H1 (cell line): ENCODE results near the gene ADGRD2. TPM values are rescaled to one million over a fixed set of nuclear protein-coding genes. Genes with fewer than 3 reads are reported as not detected.

Experiments
- CTCF ChIA-PET: fragments of 300-600 bp; sonication (Branson Sonifier 250); formaldehyde crosslinking; loops from one replicate; lab custom pipeline; 2021; ENCODE audit not compliant: partially characterized antibody; lab: Charles Lee
- POLR2A ChIA-PET: fragments of 300-600 bp; sonication (Branson Sonifier 250); formaldehyde crosslinking; loops from one replicate; lab custom pipeline; 2021; ENCODE audit warnings: inconsistent platforms; ENCODE audit not compliant: partially characterized antibody; lab: Charles Lee
- DNase-seq, 2 experiments: peaks; one replicate each; pipeline versions ENCODE4 v3.0.0 to v3.0.0-alpha.2; 2010 to 2022; ENCODE audit warnings: low spot score in 2 of 2, low read depth in 1 of 2, mixed read lengths in 1 of 2
- FAIRE-seq: peaks from 2 replicates; lab custom pipeline; 2011; peaks lifted over from hg19 to GRCh38; lab: Jason Lieb, UNC
- H2AFZ ChIP-seq: 2 replicates; pipeline ENCODE4 v1.8.1; 2012; ENCODE audit warnings: low read length, inconsistent platforms
- H2AK5ac ChIP-seq: 2 replicates; pipeline ENCODE4 v1.6.1; 2013; ENCODE audit warnings: low read depth, low read length
- H2BK120ac ChIP-seq: replicated peaks from 2 replicates; pipeline ENCODE3; 2013; ENCODE audit warnings: low read depth, low read length, inconsistent platforms
- H2BK12ac ChIP-seq: 2 replicates; pipeline ENCODE4 v1.6.1; 2013; ENCODE audit warnings: low read depth, low read length
- H2BK15ac ChIP-seq: 2 replicates; pipeline ENCODE4 v1.6.1; 2013; ENCODE audit warnings: low read length
- H2BK20ac ChIP-seq: 2 replicates; pipeline ENCODE4 v1.6.1; 2013; ENCODE audit warnings: low read length
- H2BK5ac ChIP-seq: 2 replicates; pipeline ENCODE4 v1.6.1; 2013; ENCODE audit warnings: low read depth, low read length
- H3K14ac ChIP-seq: 2 replicates; pipeline ENCODE4 v1.6.1; 2013; ENCODE audit warnings: inconsistent platforms; ENCODE audit not compliant: insufficient read length
- H3K18ac ChIP-seq: 2 replicates; pipeline ENCODE4 v1.6.1; 2013; ENCODE audit warnings: low read length; ENCODE audit errors: extremely low read depth
- H3K23ac ChIP-seq: 2 replicates; pipeline ENCODE4 v1.6.1; 2013; ENCODE audit warnings: inconsistent platforms; ENCODE audit not compliant: insufficient read length
- H3K23me2 ChIP-seq: 2 replicates; pipeline ENCODE4 v1.6.1; 2013; ENCODE audit warnings: low read depth, low read length
- H3K27ac ChIP-seq: 2 replicates; pipeline ENCODE4 v1.6.1; 2011; ENCODE audit warnings: low read depth, low read length, inconsistent platforms
- H3K27me3 ChIP-seq, 4 experiments: replicated peaks in 1 of 4; 1 replicate in 1 of 4; 2 replicates in 3 of 4; pipeline versions ENCODE4 v1.6.1 to v1.8.1; 2011 to 2013; ENCODE audit warnings: low read length in 3 of 4, mild to moderate bottlenecking in 3 of 4, inconsistent platforms in 2 of 4, mixed read lengths in 2 of 4, moderate library complexity in 1 of 4; ENCODE audit not compliant: control insufficient read depth in 3 of 4, insufficient read depth in 3 of 4; ENCODE audit errors: extremely low read depth in 1 of 4
- H3K36me3 ChIP-seq, 4 experiments: 2 replicates each; pipeline versions ENCODE4 v1.6.1 to v1.8.1; 2011 to 2013; ENCODE audit warnings: mild to moderate bottlenecking in 4 of 4, low read length in 3 of 4, moderate library complexity in 2 of 4, control low read depth in 1 of 4, inconsistent platforms in 1 of 4; ENCODE audit not compliant: insufficient read depth in 4 of 4, control insufficient read depth in 2 of 4
- H3K4ac ChIP-seq: replicated peaks from 2 replicates; pipeline ENCODE3; 2013; ENCODE audit warnings: low read length, low read depth, mixed read lengths, inconsistent platforms; ENCODE audit not compliant: insufficient read length
- H3K4me1 ChIP-seq, 4 experiments: replicated peaks in 1 of 4; 1 replicate in 1 of 4; 2 replicates in 3 of 4; pipeline versions ENCODE4 v1.6.1 to v1.8.1; 2011 to 2013; ENCODE audit warnings: low read length in 3 of 4, inconsistent platforms in 2 of 4, mixed read lengths in 1 of 4; ENCODE audit not compliant: insufficient read depth in 4 of 4, control insufficient read depth in 3 of 4
- H3K4me2 ChIP-seq, 2 experiments: 2 replicates each; pipeline versions ENCODE4 v1.6.1 to v1.8.1; 2011 to 2013; ENCODE audit warnings: low read depth in 2 of 2, low read length in 2 of 2, control low read depth in 1 of 2, inconsistent platforms in 1 of 2, mild to moderate bottlenecking in 1 of 2; ENCODE audit not compliant: insufficient read depth in 1 of 2
- H3K4me3 ChIP-seq, 4 experiments: fragments of 200-600, 300-600 bp in 1 of 4; sonication (generic), shearing (Covaris generic), sonication (Bioruptor Twin) in 1 of 4; 2 replicates each; pipeline versions ENCODE4 v1.5.1 to v1.8.1; 2011 to 2016; ENCODE audit warnings: low read length in 4 of 4, low read depth in 3 of 4, control low read depth in 2 of 4, inconsistent platforms in 2 of 4, mild to moderate bottlenecking in 2 of 4, mixed read lengths in 1 of 4, moderate library complexity in 1 of 4; ENCODE audit not compliant: insufficient read depth in 2 of 4; ENCODE audit errors: extremely low read depth in 1 of 4
- H3K56ac ChIP-seq: replicated peaks from 2 replicates; pipeline ENCODE3; 2013; ENCODE audit warnings: low read depth, mild to moderate bottlenecking, mixed read lengths, low read length, inconsistent platforms; ENCODE audit not compliant: insufficient read length
- H3K79me1 ChIP-seq: 2 replicates; pipeline ENCODE4 v1.6.1; 2013; ENCODE audit warnings: low read depth, low read length, control low read depth
- H3K79me2 ChIP-seq, 2 experiments: 2 replicates each; pipeline versions ENCODE4 v1.6.1 to v1.8.1; 2012 to 2013; ENCODE audit warnings: low read length in 2 of 2, mild to moderate bottlenecking in 2 of 2, inconsistent platforms in 1 of 2; ENCODE audit not compliant: insufficient read depth in 2 of 2, control insufficient read depth in 1 of 2
- H3K9ac ChIP-seq, 4 experiments: replicated peaks in 1 of 4; 1 replicate in 1 of 4; 2 replicates in 3 of 4; pipeline versions ENCODE4 v1.6.1 to v1.8.1; 2011 to 2013; ENCODE audit warnings: low read depth in 3 of 4, low read length in 3 of 4, control low read depth in 2 of 4, mild to moderate bottlenecking in 2 of 4, moderate library complexity in 2 of 4, inconsistent platforms in 1 of 4; ENCODE audit errors: extremely low read depth in 1 of 4
- H3K9me3 ChIP-seq, 2 experiments: 2 replicates each; pipeline versions ENCODE4 v1.6.1 to v1.8.1; 2012 to 2013; ENCODE audit warnings: mild to moderate bottlenecking in 2 of 2, moderate library complexity in 2 of 2, control low read depth in 1 of 2, inconsistent platforms in 1 of 2, low read depth in 1 of 2, low read length in 1 of 2, mixed read lengths in 1 of 2; ENCODE audit not compliant: insufficient read depth in 2 of 2
- H4K20me1 ChIP-seq, 2 experiments: replicated peaks in 1 of 2; 2 replicates each; pipeline versions ENCODE3 to v1.8.1; 2011 to 2013; ENCODE audit warnings: inconsistent platforms in 2 of 2, low read length in 2 of 2, mild to moderate bottlenecking in 1 of 2; ENCODE audit not compliant: insufficient read depth in 2 of 2, control insufficient read depth in 1 of 2
- H4K5ac ChIP-seq: 2 replicates; pipeline ENCODE4 v1.6.1; 2013; ENCODE audit warnings: low read length, low read depth, mixed read lengths, inconsistent platforms; ENCODE audit not compliant: insufficient read length
- H4K8ac ChIP-seq: 2 replicates; pipeline ENCODE4 v1.8.0; 2013; ENCODE audit warnings: mild to moderate bottlenecking, moderate library complexity, low read length, inconsistent platforms; ENCODE audit not compliant: insufficient read depth; ENCODE audit errors: extremely low read depth
- H4K91ac ChIP-seq: replicated peaks from 2 replicates; pipeline ENCODE3; 2013; ENCODE audit warnings: low read length, mixed read lengths, inconsistent platforms; ENCODE audit not compliant: insufficient read length
- HDAC2 ChIP-seq, 2 experiments: fragments of 300-600 bp in 1 of 2; sonication (generic) in 1 of 2; IDR thresholded peaks; 2 replicates each; pipeline ENCODE4 v1.6.1; 2011 to 2012; ENCODE audit warnings: low read depth in 2 of 2, low read length in 2 of 2, mild to moderate bottlenecking in 2 of 2, moderate library complexity in 2 of 2, borderline replicate concordance in 1 of 2, inconsistent platforms in 1 of 2
- JUND ChIP-seq: IDR thresholded peaks from 2 replicates; pipeline ENCODE4 v1.6.1; 2011; ENCODE audit warnings: mild to moderate bottlenecking, improper control_type of control experiment, low read length
- KDM1A ChIP-seq: fragments of 200-600, 300-600 bp; sonication (generic); IDR thresholded peaks from 2 replicates; pipeline ENCODE4 v1.7.1; 2016; ENCODE audit warnings: mild to moderate bottlenecking, low read length, borderline replicate concordance
- SIN3A ChIP-seq, 2 experiments: IDR thresholded peaks in 1 of 2; conservative IDR thresholded peaks in 1 of 2; 2 replicates each; pipeline ENCODE4 v1.6.1; 2011 to 2012; ENCODE audit warnings: low read length in 2 of 2, improper control_type of control experiment in 1 of 2, low read depth in 1 of 2, mild to moderate bottlenecking in 1 of 2
- WGBS, 2 experiments: shearing (Covaris generic) in 1 of 2; methylation state at CpG; one replicate each; pipeline versions ENCODE4 v1.1.6 to v1.1.7; 2013 to 2015; ENCODE audit warnings: low lambda C conversion rate in 2 of 2, mixed read lengths in 2 of 2, inconsistent platforms in 1 of 2, low coverage in 1 of 2, missing lambda C conversion rate in 1 of 2; ENCODE audit not compliant: insufficient replicate concordance in 2 of 2, insufficient coverage in 1 of 2, insufficient read length in 1 of 2; ENCODE audit errors: extremely low coverage in 1 of 2, missing lambda C conversion rate in 1 of 2; 5-methylcytosine and 5-hydroxymethylcytosine counted together
- polyA plus RNA-seq, 7 experiments: library from polyadenylated mRNA; depleted of rRNA in 3 of 7; stranded (reverse) in 5 of 7; unstranded in 2 of 7; fragments of >200 nt in 5 of 7; fragments of 200-250 nt in 2 of 7; gene quantifications; 1 replicate in 5 of 7; 2 replicates in 1 of 7; 4 replicates in 1 of 7; pipeline versions ENCODE4 v1.2.1 to v1.2.3, GENCODE V29; 2011 to 2013; ENCODE audit warnings: missing spikeins in 2 of 7, mixed read lengths in 2 of 7
- total RNA-seq: library from RNA; stranded (reverse); fragmentation: NEBNext Ultra II Directional; extraction: Animal tissue kit (Norgen Biotek cat#: 25700); gene quantifications from 2 replicates; pipeline ENCODE4 v1.2.1, GENCODE V29; 2021

Gene ADGRD2
- total and polyA plus RNA-seq, 2 of the 8 experiments (the other 6 are each of a cell fraction or from before 2014, with no cell fraction given): 0.41 to 1.4 TPM

DNA sequence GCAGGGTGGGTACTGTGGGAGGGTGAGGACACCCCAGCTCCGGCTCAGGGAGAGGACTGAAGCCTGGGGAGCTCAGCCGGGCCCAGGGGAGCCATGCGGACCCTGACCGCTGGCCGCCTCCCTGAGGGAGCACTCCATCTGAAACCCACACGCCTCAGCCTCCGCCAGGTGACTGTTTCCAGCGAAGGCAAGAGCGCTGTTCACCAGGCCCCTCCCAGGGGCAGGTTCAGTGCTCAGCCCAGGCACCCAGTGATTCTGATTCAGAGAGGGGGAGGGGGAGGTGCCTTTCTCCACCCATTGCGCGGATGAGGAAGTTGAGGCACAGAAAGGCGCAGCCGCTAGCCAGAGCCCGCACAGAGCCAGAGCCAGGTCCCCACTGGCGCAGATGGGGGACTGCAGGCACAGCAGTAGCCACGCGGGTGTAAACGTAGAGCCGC, 27.0 kb downstream of the ADGRD2 start:
- Histone ChIP-seq H3K79me2 (no peaks in the 10 kb centered on the region), H2AFZ (no peak overlapping the region), H3K9ac (0 out of 7 replicates have a peak overlapping the region, but pooled peaks of 1 of the 4 experiments have one; percentile 2), H2BK12ac (peak overlapping the region; percentile 55; the same call in 1 of the 2 replicates), H3K23ac (no peak overlapping the region), H3K4me1 (peaks cover 4 to 40% (median 28%) of the 10 kb centered on the region in 4 experiments), H3K23me2 (peaks cover 7% of the 10 kb centered on the region; the same call in 1 of the 2 replicates), H3K4me2 (peak overlapping the region; percentile 56 to 69), H4K8ac (no peak overlapping the region; the same call in 1 of the 2 replicates), H2AK5ac (no peak overlapping the region), H4K5ac (no peak overlapping the region), H3K9me3 (no peaks in the 10 kb centered on the region), H2BK15ac (0 out of 2 replicates have a peak overlapping the region, but pooled peaks have one; percentile 18), H3K56ac (no peak overlapping the region), H2BK120ac (no peak overlapping the region), H3K4me3 (peak overlapping the region; percentile 22 to 58 (median 42); a peak in 6 of 8 replicates), H3K27ac (no peak overlapping the region), H3K14ac (no peak overlapping the region), H2BK20ac (no peak overlapping the region), H3K18ac (peak overlapping the region; percentile 48), H3K36me3 (no peaks in the 10 kb centered on the region), H2BK5ac (peak overlapping the region; percentile 71; the same call in 1 of the 2 replicates)
- POLR2A ChIA-PET: interaction anchor here (1.4 kb wide), 1 partner anchor 10 kb away, joined by 6 read pairs; no protein-coding TSS in a partner anchor
- DNase-seq (no peak), FAIRE-seq (no peak)
- CTCF ChIA-PET: interaction anchor here (0.8 to 7.0 kb wide), 5 partner anchors 25 to 140 kb away, joined by 3 to 43 read pairs (median 3); no protein-coding TSS in a partner anchor
- WGBS, 2 experiments: 36% methylated on average over 15 of the region's 19 CpGs; no CpG with 5 or more reads in 1 of the 2 experiments
- TF ChIP-seq KDM1A (peak; percentile 98), SIN3A (conservative IDR thresholded peaks at IDR 0.05 in 1 of 2, IDR thresholded peaks at IDR 0.05 in 1 of 2; ENCODE audit: low read depth in 1 of 2, low read length in 2 of 2) (0 out of 4 replicates have a peak, but pooled peaks of 1 of the 2 experiments have one; percentile 28), HDAC2 (IDR thresholded peaks at IDR 0.05; ENCODE audit: borderline replicate concordance in 1 of 2, low read depth in 2 of 2, low read length in 2 of 2) (peak in 1 of 2 experiments; percentile 41; a peak in 1 of 4 replicates), JUND (no peak)
- TF ChIP-seq, all 59 proteins: peak for 3
- Histone ChIP-seq H3K4ac (peak overlapping the region; percentile 32), H3K79me1 (no peaks in the 10 kb centered on the region), H3K27me3 (peaks cover 8 to 37% (median 37%) of the 10 kb centered on the region in 4 experiments), H4K20me1 (no peaks in the 10 kb centered on the region), H4K91ac (peak overlapping the region; percentile 34)
